RWPE2 (cell line): ENCODE measurements around the gene KCNN3.

ENCODE experiments used
- ATAC-seq: fragments of 200-7000 bp; cut with Tn5 transposase; 3 replicates; pipeline ENCODE4 v1.9.1; 2021; ENCODE audit warnings: low read depth
- DNase-seq: peaks from one replicate; pipeline ENCODE4 v3.0.0-alpha.2; 2020; ENCODE audit warnings: low spot score
- H3K27ac ChIP-seq: fragments of 450-650 bp; 2 replicates; pipeline ENCODE4 v1.5.1; 2017; ENCODE audit warnings: mild to moderate bottlenecking; ENCODE audit not compliant: poor library complexity, severe bottlenecking
- H3K27me3 ChIP-seq: fragments of 250-450 bp; sonication (Bioruptor Pico); 2 replicates; pipeline ENCODE4 v1.5.1; 2021; ENCODE audit warnings: mild to moderate bottlenecking, moderate library complexity; ENCODE audit not compliant: insufficient read depth, poor library complexity, severe bottlenecking
- H3K36me3 ChIP-seq: fragments of 250-450 bp; sonication (Bioruptor Pico); 2 replicates; pipeline ENCODE4 v1.5.1; 2020; ENCODE audit warnings: low read depth, mild to moderate bottlenecking, moderate library complexity
- H3K4me1 ChIP-seq: fragments of 250-450 bp; sonication (Bioruptor Pico); 2 replicates; pipeline ENCODE4 v1.5.1; 2021; ENCODE audit warnings: mild to moderate bottlenecking, moderate library complexity; ENCODE audit not compliant: insufficient read depth, poor library complexity, severe bottlenecking
- H3K4me3 ChIP-seq: fragments of 250-450 bp; sonication (Bioruptor Pico); 2 replicates; pipeline ENCODE4 v1.5.1; 2021; ENCODE audit warnings: mild to moderate bottlenecking, moderate library complexity; ENCODE audit not compliant: severe bottlenecking
- H3K9me3 ChIP-seq: fragments of 250-450 bp; sonication (Bioruptor Pico); 2 replicates; pipeline ENCODE4 v1.5.1; 2021; ENCODE audit warnings: mild to moderate bottlenecking, moderate library complexity; ENCODE audit not compliant: severe bottlenecking
- TF ChIP-seq, protein P1 (sequence below): fragments of 450-650 bp; IDR thresholded peaks from one replicate; pipeline ENCODE4 v1.5.1; 2017; ENCODE audit warnings: mild to moderate bottlenecking, moderate library complexity; ENCODE audit not compliant: poor library complexity, severe bottlenecking

Gene KCNN3

GRCh38 chr1:154753426-154753825 lies 116.7 kb downstream of the KCNN3 start:
- Histone ChIP-seq H3K27me3 (peaks cover 3% of the 10 kb centered on the region), H3K36me3 (no peaks in the 10 kb centered on the region), H3K27ac (no peak overlapping the region), H3K4me1 (no peaks in the 10 kb centered on the region), H3K9me3 (no peaks in the 10 kb centered on the region), H3K4me3 (no peak overlapping the region)
- TF ChIP-seq, protein P1, sequence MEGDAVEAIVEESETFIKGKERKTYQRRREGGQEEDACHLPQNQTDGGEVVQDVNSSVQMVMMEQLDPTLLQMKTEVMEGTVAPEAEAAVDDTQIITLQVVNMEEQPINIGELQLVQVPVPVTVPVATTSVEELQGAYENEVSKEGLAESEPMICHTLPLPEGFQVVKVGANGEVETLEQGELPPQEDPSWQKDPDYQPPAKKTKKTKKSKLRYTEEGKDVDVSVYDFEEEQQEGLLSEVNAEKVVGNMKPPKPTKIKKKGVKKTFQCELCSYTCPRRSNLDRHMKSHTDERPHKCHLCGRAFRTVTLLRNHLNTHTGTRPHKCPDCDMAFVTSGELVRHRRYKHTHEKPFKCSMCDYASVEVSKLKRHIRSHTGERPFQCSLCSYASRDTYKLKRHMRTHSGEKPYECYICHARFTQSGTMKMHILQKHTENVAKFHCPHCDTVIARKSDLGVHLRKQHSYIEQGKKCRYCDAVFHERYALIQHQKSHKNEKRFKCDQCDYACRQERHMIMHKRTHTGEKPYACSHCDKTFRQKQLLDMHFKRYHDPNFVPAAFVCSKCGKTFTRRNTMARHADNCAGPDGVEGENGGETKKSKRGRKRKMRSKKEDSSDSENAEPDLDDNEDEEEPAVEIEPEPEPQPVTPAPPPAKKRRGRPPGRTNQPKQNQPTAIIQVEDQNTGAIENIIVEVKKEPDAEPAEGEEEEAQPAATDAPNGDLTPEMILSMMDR: no peak
- ATAC-seq (no peak), DNase-seq (no peak)

- ATAC-seq: no peak
- H3K4me1 ChIP-seq: no peaks in the 10 kb centered on the region
- no peaks in the 10 kb centered on the region for H3K9me3 ChIP-seq
- H3K4me3 ChIP-seq: no peak overlapping the region
- H3K36me3 ChIP-seq: no peaks in the 10 kb centered on the region
- peaks cover 8% of the 10 kb centered on the region for H3K27me3 ChIP-seq
- no peak overlapping the region for H3K27ac ChIP-seq
- TF ChIP-seq, protein P1: no peak
- DNase-seq: no peak
These were observed 117.6 kb downstream of the KCNN3 start for GRCh38 chr1:154752273-154753030.

DNA sequence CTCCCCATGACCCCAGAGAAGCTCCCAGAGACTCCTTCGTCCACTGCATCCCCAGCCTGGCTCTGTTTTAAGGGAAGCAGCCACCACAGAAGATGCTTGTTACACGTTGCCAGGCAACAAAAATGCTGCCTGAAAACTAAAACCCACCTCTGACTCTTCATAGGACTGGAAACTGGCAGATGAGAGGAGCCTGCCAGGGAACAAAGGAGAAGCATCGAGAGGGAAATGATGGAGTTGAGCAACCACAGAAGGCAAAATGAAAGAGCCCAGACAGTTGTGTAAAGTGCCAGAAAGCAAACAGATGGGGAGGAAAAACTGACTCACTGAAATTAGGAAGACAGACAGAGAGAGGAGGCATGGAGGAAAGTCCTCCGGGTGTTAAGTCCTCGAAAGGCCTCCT lies 118.4 kb downstream of the KCNN3 start:
- Histone ChIP-seq H3K27ac (no peak overlapping the region), H3K9me3 (no peaks in the 10 kb centered on the region), H3K27me3 (peaks cover 8% of the 10 kb centered on the region), H3K4me3 (no peak overlapping the region), H3K36me3 (no peaks in the 10 kb centered on the region), H3K4me1 (no peaks in the 10 kb centered on the region)
- TF ChIP-seq, protein P1: no peak
- DNase-seq (no peak), ATAC-seq (no peak)

DNA sequence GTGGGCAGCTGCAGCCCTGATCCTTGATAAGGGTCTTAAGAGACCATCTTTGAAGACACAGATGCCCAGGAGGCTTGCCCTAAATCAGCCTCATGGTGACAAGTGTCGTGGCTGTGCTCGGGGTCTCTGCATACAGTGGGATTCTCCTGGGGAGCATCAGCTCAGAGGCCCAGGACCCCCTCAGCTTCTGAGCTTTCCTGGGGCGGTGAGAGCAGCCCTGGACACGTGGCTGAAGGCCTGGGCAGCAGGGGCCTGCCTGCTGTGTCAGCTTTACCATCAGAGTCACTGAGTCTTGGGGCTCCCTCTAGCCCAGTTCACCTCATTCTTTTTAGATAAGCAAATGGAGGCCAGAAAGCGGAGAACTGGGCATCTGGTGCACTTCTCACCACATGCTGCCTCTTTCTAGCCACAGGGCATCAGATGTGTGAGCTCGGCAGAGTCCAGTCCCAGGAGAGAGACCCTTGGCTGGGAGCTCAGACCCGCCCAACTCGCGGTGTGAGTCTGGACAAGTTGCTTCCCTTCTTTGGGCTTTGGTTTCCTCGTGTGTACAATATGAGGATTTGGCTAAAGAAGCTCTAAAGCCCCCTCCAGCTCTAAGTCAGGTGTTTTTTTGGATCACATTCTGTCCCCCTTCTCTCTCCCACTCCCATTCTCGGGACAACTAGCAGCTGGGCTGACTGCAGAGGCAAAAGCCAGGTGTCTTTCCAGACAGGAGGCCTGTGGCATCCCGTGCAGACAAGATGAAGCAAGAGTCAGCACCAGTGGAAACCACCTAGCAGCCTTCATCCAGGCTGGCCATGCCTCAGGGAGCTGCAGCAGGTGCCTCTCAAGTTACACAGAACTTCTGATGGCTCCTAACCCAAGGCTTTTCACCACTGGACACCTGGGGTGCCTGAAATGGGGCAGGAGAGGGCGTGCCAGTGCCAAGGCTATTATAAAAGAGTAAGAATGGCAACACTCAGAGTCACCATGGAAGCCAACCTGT lies 119.1 kb downstream of the KCNN3 start:
- DNase-seq (no peak), ATAC-seq (no peak)
- no peak overlapping the region for H3K27ac ChIP-seq
- H3K36me3 ChIP-seq: no peaks in the 10 kb centered on the region
- H3K9me3 ChIP-seq: no peaks in the 10 kb centered on the region
- H3K4me1 ChIP-seq: no peaks in the 10 kb centered on the region
- TF ChIP-seq, protein P1: no peak
- no peak overlapping the region for H3K4me3 ChIP-seq
- peaks cover 8% of the 10 kb centered on the region for H3K27me3 ChIP-seq
